Activated CD4-positive, alpha-beta memory T cell treated with anti-CD3 and anti-CD28 coated beads, Interleukin-2, amount 10 ng/mL, durations not matched to agents 7 days and 5 days (primary cell): ENCODE results near the gene RHBDL1. TPM values are rescaled to one million over a fixed set of nuclear protein-coding genes. Genes with fewer than 3 reads are reported as not detected.

Experiments used
- CTCF ChIA-PET: fragments of 350-600 bp; sonication (Branson Sonifier 250); formaldehyde crosslinking; loops from one replicate; lab custom pipeline; 2021; ENCODE audit warnings: antibody characterized with exemption, inconsistent platforms; lab: Charles Lee
- POLR2A ChIA-PET: fragments of 350-600 bp; sonication (Branson Sonifier 250); formaldehyde crosslinking; loops from one replicate; lab custom pipeline; 2021; ENCODE audit warnings: antibody characterized with exemption; lab: Charles Lee
- DNase-seq: peaks from one replicate; pipeline ENCODE4 v3.0.0-alpha.2; 2020
- H3K27ac Mint-ChIP-seq: one replicate; pipeline ENCODE4 v1.8.0; 2021; ENCODE audit warnings: mild to moderate bottlenecking, mixed read lengths
- H3K27me3 Mint-ChIP-seq: one replicate; pipeline ENCODE4 v1.8.0; 2021; ENCODE audit warnings: mixed read lengths
- H3K36me3 Mint-ChIP-seq: one replicate; pipeline ENCODE4 v1.8.0; 2021; ENCODE audit warnings: low read depth, mixed read lengths
- H3K4me1 Mint-ChIP-seq: one replicate; pipeline ENCODE4 v1.8.0; 2021; ENCODE audit warnings: mixed read lengths
- H3K4me3 Mint-ChIP-seq: one replicate; pipeline ENCODE4 v1.8.0; 2021; ENCODE audit warnings: mild to moderate bottlenecking, mixed read lengths
- H3K9me3 Mint-ChIP-seq: one replicate; pipeline ENCODE4 v1.8.0; 2021; ENCODE audit warnings: mixed read lengths
- total RNA-seq, 2 experiments: library from RNA; stranded (reverse); gene quantifications; one replicate each; pipeline ENCODE4 v1.2.3, GENCODE V29; 2021

The RHBDL1 gene
- total RNA-seq, 2 experiments from 2014 or later: 1.5 TPM

DNA sequence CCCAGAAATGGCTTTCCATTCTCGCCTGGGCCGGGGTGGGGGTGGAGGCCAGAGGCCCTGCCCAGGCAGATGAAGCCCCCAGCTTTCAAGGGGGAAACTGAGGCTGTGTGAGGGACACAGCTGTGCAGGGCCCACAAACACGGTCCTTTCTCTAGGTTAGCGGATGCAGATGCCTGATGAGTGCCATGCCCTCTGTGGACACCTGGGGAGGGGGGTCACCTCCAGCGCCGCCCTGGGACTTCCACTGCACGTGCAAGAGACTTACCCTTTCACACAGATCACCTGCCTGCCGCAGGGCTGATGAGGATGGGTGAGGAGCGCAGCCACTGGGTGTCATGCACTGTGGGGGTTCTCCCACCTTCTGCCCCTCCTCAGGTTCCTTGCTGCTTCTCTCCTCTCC lies 42.9 kb downstream of the RHBDL1 start:
- ChIA-PET POLR2A (interaction anchor here (3.5 kb wide), 1 partner anchor 23 kb away, joined by 19 read pairs; no protein-coding TSS in a partner anchor), CTCF (no interaction called here)
- no peaks in the 10 kb centered on the region for H3K36me3 Mint-ChIP-seq
- no peak for DNase-seq
- H3K27ac Mint-ChIP-seq: no peak overlapping the region
- H3K4me3 Mint-ChIP-seq: no peak overlapping the region
- no peaks in the 10 kb centered on the region for H3K9me3 Mint-ChIP-seq
- peaks cover 12% of the 10 kb centered on the region for H3K27me3 Mint-ChIP-seq
- peaks cover 18% of the 10 kb centered on the region for H3K4me1 Mint-ChIP-seq

DNA sequence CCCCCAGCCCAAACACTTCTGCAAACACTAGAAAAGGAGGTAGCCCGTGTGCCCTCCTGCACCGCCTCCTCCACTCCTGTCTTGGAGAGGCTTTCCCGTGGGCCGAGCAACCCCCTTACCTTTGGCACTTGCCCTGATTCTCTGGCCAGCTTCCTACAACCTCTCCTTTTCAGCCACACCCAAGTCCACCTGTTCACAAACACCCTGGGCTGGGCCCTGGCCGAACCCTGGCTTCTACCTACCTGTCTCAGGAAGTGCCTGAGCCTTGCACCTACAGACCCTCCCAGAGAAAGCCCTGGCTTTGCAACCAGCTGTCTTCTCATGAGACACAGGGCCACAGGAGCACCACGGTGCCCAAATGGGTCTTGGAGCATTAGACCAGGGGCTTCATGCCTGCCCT lies 43.5 kb downstream of the RHBDL1 start:
- Mint-ChIP-seq H3K27ac (peak overlapping the region; percentile 45), H3K4me1 (peaks cover 18% of the 10 kb centered on the region), H3K36me3 (no peaks in the 10 kb centered on the region), H3K27me3 (peaks cover 10% of the 10 kb centered on the region), H3K4me3 (no peak overlapping the region), H3K9me3 (no peaks in the 10 kb centered on the region)
- DNase-seq: no peak
- POLR2A ChIA-PET: interaction anchor here (3.5 kb wide), 1 partner anchor 23 kb away, joined by 19 read pairs; no protein-coding TSS in a partner anchor
- CTCF ChIA-PET: interaction anchor here (0.7 to 1.4 kb wide), 2 partner anchors 9 to 15 kb away, joined by 4 to 6 read pairs; no protein-coding TSS in a partner anchor

- H3K27me3 Mint-ChIP-seq: peaks cover 10% of the 10 kb centered on the region
- DNase-seq: no peak
- H3K4me3 Mint-ChIP-seq: peak overlapping the region; percentile 62
- POLR2A ChIA-PET: interaction anchor here (1.1 to 3.5 kb wide), 5 partner anchors 21 to 87 kb away, joined by 3 to 19 read pairs (median 9); partner anchors contain the start of genes STUB1 and WDR24
- H3K27ac Mint-ChIP-seq: no peak overlapping the region
- no peaks in the 10 kb centered on the region for H3K9me3 Mint-ChIP-seq
- no peaks in the 10 kb centered on the region for H3K36me3 Mint-ChIP-seq
- CTCF ChIA-PET: interaction anchor here (0.5 to 2.5 kb wide), 11 partner anchors 8 to 594 kb away, joined by 3 to 8 read pairs (median 3); partner anchors contain the start of genes CIAO3 and WDR24
- peaks cover 18% of the 10 kb centered on the region for H3K4me1 Mint-ChIP-seq
These were observed 44.5 kb downstream of the RHBDL1 start for GRCh38 chr16:719815-720446.

DNA sequence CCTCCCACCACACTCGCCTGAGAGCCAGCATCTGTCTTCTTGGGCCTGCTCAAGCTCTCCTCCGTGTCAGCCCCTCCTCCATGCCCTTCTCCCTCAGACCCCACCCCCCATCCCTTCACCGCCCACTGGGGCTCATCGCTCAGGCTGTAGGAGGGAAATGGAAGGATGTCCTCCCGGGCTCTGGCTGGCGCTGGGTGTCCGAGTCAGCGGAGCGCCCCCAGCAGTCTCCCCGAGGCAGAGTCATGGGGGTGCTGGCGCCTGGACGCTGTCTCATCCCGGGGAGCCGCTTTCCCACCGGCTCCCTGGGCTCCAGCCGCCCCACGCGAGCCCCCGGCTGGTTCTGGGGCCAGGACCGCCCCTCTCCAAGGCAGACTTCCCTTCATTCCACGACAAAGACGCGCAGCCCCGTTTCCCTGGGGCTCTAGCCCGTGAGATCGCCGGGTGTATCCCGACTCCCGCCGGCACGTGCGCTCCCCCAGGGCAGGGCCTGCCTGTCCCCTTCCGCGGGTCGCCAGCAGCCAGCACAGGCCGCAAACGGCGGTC lies 45.0 kb downstream of the RHBDL1 start:
- Mint-ChIP-seq H3K4me1 (peaks cover 18% of the 10 kb centered on the region), H3K27me3 (peaks cover 10% of the 10 kb centered on the region), H3K4me3 (peak overlapping the region; percentile 62), H3K9me3 (no peaks in the 10 kb centered on the region), H3K36me3 (no peaks in the 10 kb centered on the region), H3K27ac (no peak overlapping the region)
- peak; percentile 42 for DNase-seq
- ChIA-PET POLR2A (interaction anchor here (0.9 to 3.5 kb wide), 10 partner anchors 12 to 87 kb away, joined by 3 to 19 read pairs (median 6); partner anchors contain the start of genes CIAO3, JMJD8, STUB1 and WDR24), CTCF (interaction anchor here (0.5 to 2.5 kb wide), 9 partner anchors 8 to 64 kb away, joined by 3 to 8 read pairs (median 3); partner anchors contain the start of genes CIAO3 and WDR24)

DNA sequence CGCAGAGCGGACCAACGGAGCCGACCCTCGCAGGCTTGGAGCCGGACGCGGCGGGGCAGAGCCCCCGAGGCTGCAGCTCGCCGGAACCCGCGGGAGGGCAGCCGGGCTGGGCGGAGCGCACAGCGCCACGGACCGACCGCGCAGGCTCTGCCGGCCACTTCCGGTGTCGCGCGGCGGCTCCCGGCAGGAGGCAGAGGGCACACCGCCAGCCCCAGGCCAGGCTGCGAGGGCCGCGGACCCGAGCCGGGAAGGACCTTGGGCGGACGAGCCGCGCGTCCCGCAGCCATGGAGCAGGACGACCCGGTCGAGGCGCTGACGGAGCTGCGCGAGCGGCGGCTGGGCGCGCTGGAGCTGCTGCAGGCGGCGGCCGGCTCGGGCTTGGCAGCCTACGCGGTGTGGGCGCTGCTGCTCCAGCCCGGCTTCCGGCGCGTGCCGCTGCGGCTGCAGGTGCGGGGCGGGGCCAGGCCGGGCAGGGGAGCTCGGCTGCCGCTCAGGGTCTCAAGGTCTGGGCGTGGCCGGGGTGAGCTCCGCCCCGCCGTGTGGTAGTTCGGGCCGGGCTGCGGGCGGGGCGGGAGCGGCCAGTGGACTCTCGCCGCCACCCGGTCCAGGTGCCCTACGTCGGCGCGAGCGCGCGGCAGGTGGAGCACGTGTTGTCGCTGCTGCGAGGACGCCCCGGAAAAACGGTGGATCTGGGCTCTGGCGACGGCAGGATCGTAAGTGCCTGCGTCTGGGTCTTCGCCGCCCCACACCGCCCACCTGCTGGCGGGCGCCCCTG lies 45.7 kb downstream of the RHBDL1 start, which contains the start of gene ANTKMT:
ANTKMT (plus strand) TSS at position 157 of the 775 bp plus-strand sequence; CDS start at position 286, 129 bp downstream.
- no peak within 1 kb of the TSS for H3K27ac Mint-ChIP-seq
- H3K9me3 Mint-ChIP-seq: no peaks in the 10 kb centered on the region
- peak; percentile 77 for DNase-seq
- peaks cover 16% of the 10 kb centered on the region for H3K4me1 Mint-ChIP-seq
- ChIA-PET CTCF (interaction anchor here (1.0 to 2.5 kb wide), 4 partner anchors 9 to 19 kb away, joined by 3 to 8 read pairs (median 4); no protein-coding TSS in a partner anchor), POLR2A (interaction anchor here (0.8 to 3.5 kb wide), 9 partner anchors 11 to 67 kb away, joined by 3 to 19 read pairs (median 6); partner anchors contain the start of genes CHTF18, CIAO3, JMJD8 and RPUSD1)
- no peaks in the 10 kb centered on the region for H3K36me3 Mint-ChIP-seq
- H3K27me3 Mint-ChIP-seq: peaks cover 6% of the 10 kb centered on the region
- H3K4me3 Mint-ChIP-seq: peak within 1 kb of the TSS; percentile 62

DNA sequence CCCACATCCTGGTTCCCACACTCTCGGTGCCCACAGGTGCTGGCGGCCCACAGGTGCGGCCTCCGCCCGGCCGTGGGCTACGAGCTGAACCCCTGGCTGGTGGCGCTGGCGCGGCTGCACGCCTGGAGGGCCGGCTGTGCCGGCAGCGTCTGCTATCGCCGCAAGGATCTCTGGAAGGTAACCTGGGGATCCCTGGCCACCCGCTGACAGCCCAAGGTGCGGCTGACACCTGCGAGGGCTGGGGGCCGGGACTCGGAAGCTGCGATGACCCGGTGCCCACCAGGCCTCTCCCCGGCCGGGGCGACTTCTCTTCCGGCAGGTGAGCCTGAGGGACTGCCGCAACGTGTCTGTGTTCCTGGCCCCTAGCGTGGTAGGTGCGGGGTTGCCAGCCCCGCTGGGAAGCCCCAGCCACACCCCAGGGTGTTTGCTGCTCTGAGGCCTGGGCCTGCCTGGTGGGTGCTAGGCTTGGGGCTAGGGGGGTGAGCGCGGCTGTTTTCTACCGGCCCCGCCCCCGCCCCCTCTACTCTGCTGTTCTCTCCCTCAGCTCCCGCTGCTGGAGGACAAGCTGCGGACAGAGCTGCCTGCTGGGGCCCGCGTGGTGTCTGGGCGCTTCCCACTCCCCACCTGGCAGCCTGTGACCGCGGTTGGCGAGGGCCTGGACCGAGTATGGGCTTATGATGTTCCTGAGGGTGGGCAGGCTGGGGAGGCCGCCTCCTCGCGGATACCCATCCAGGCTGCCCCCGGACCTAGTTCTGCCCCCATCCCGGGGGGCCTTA lies 46.5 kb downstream of the RHBDL1 start:
- POLR2A ChIA-PET: interaction anchor here (0.8 to 3.5 kb wide), 9 partner anchors 10 to 66 kb away, joined by 3 to 19 read pairs (median 6); partner anchors contain the start of genes CHTF18, CIAO3, JMJD8 and RPUSD1
- Mint-ChIP-seq H3K4me1 (peaks cover 19% of the 10 kb centered on the region), H3K27ac (no peak overlapping the region), H3K9me3 (no peaks in the 10 kb centered on the region), H3K36me3 (no peaks in the 10 kb centered on the region), H3K4me3 (peak overlapping the region; percentile 30), H3K27me3 (peaks cover 2% of the 10 kb centered on the region)
- no peak for DNase-seq
- CTCF ChIA-PET: interaction anchor here (1.0 to 2.5 kb wide), 3 partner anchors 12 to 18 kb away, joined by 3 to 8 read pairs (median 5); no protein-coding TSS in a partner anchor

GRCh38 chr16:722835-723633 lies 47.6 kb downstream of the RHBDL1 start:
- Mint-ChIP-seq H3K36me3 (no peaks in the 10 kb centered on the region), H3K4me3 (no peak overlapping the region), H3K4me1 (peaks cover 19% of the 10 kb centered on the region), H3K27ac (no peak overlapping the region), H3K9me3 (no peaks in the 10 kb centered on the region), H3K27me3 (peaks cover 2% of the 10 kb centered on the region)
- DNase-seq: no peak
- POLR2A ChIA-PET: interaction anchor here (0.9 to 3.4 kb wide), 2 partner anchors 18 to 65 kb away, joined by 4 to 10 read pairs; partner anchors contain the start of genes CHTF18, CIAO3 and RPUSD1
- CTCF ChIA-PET: no interaction called here

GRCh38 chr16:723695-724094 lies 48.2 kb downstream of the RHBDL1 start:
- ChIA-PET CTCF (no interaction called here), POLR2A (interaction anchor here (0.9 to 3.4 kb wide), 3 partner anchors 12 to 65 kb away, joined by 4 to 10 read pairs (median 5); partner anchors contain the start of genes CHTF18, CIAO3 and RPUSD1)
- Mint-ChIP-seq H3K27me3 (peaks cover 2% of the 10 kb centered on the region), H3K9me3 (no peaks in the 10 kb centered on the region), H3K36me3 (no peaks in the 10 kb centered on the region), H3K27ac (no peak overlapping the region), H3K4me3 (no peak overlapping the region), H3K4me1 (peaks cover 19% of the 10 kb centered on the region)
- no peak for DNase-seq

- no peaks in the 10 kb centered on the region for H3K9me3 Mint-ChIP-seq
- CTCF ChIA-PET: interaction anchor here (2.2 kb wide), 1 partner anchor 12 kb away, joined by 8 read pairs; no protein-coding TSS in a partner anchor
- no peak for DNase-seq
- H3K4me1 Mint-ChIP-seq: peaks cover 14% of the 10 kb centered on the region
- POLR2A ChIA-PET: interaction anchor here (1.5 to 3.4 kb wide), 4 partner anchors 9 to 16 kb away, joined by 5 to 15 read pairs (median 8); partner anchors contain the start of genes CIAO3 and METRN
- no peaks in the 10 kb centered on the region for H3K36me3 Mint-ChIP-seq
- no peaks in the 10 kb centered on the region for H3K27me3 Mint-ChIP-seq
- H3K4me3 Mint-ChIP-seq: no peak overlapping the region
- no peak overlapping the region for H3K27ac Mint-ChIP-seq
These were observed 48.9 kb downstream of the RHBDL1 start for GRCh38 chr16:724188-725040.

DNA sequence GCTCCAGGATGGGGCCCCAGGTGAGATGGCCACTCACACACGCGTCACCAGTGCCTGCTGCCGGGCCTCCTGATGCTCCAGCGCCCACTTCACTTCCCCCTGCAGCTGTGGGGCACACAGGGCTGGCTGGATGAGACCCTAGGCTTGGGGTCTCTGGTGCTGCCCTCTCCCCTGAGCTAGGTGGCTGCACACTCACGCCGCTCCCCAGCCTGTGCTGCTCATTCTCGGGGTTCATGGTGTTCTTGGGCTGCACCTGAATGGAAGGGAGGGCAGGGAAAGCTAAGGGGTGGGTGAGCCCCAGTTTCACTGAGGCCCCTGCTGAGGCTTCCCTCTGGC lies 49.5 kb downstream of the RHBDL1 start:
- H3K9me3 Mint-ChIP-seq: no peaks in the 10 kb centered on the region
- ChIA-PET POLR2A (interaction anchor here (1.3 to 2.3 kb wide), 4 partner anchors 9 to 35 kb away, joined by 3 to 15 read pairs (median 5); partner anchors contain the start of genes CIAO3 and METRN), CTCF (interaction anchor here (1.8 to 2.2 kb wide), 2 partner anchors 11 to 12 kb away, joined by 8 to 12 read pairs; no protein-coding TSS in a partner anchor)
- DNase-seq: no peak
- no peaks in the 10 kb centered on the region for H3K36me3 Mint-ChIP-seq
- no peaks in the 10 kb centered on the region for H3K27me3 Mint-ChIP-seq
- H3K4me1 Mint-ChIP-seq: peaks cover 10% of the 10 kb centered on the region
- H3K27ac Mint-ChIP-seq: no peak overlapping the region
- no peak overlapping the region for H3K4me3 Mint-ChIP-seq
